GM12801 (cell line): ENCODE measurements around the gene FZD10.

Source experiments
- CTCF ChIP-seq: IDR thresholded peaks from one replicate; pipeline ENCODE4 v1.5.1; 2011; ENCODE audit warnings: control low read depth; ENCODE audit not compliant: insufficient read length; ENCODE audit errors: extremely low read depth

The FZD10 gene

GRCh38 chr12:130158754-130159059 lies 3.6 kb upstream of the FZD10 start:
- TF ChIP-seq CTCF = no peak

DNA sequence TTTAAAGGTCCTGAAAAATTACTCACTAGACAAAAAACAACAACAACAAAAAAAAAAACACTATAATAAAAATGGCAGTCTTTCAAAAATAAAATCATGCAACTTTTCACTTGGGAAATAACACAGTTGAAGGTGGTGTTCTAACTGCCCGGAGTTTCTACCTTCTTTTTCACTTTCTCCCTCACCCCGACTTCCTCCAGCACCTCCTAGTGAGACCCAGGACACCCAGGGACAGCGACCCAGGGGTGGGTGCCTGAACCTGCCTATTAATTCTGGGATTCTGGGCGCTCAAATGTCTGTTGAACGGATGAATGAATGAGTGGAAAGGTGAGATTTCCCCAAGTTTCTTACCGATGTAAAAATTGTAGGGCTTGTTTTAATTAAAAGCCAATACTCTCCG lies 2.0 kb upstream of the FZD10 start:
- TF ChIP-seq CTCF = no peak

DNA sequence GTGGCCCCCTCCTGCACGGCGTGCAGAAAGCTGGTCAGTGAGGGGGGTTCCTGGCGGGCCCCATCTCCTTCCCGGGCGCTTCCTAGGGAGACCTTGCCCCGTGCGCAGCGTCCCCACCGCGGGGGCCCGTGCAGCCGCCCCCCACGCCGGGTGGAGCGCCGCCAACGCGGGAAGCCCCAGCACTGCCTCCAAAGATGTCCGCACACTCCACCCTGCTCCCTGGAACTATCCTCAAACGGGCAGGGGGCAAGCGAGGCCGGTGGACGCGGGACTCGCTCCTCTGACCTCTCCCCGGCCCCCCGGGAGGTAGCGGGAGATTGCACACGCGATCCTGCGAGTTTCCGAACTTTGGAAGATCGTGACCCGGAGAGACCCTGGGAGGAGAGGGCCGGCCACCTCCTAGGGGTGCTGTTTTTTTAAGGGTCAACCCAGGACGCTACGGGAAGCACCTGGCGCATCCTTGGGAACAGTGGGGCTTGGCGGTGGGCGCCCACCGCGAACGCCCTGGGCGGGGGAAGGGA lies 1.5 kb upstream of the FZD10 start:
- TF ChIP-seq CTCF = no peak

- TF ChIP-seq CTCF = no peak
Observed at GRCh38 chr12:130161261-130162243, 712 bp upstream of the FZD10 start.

DNA sequence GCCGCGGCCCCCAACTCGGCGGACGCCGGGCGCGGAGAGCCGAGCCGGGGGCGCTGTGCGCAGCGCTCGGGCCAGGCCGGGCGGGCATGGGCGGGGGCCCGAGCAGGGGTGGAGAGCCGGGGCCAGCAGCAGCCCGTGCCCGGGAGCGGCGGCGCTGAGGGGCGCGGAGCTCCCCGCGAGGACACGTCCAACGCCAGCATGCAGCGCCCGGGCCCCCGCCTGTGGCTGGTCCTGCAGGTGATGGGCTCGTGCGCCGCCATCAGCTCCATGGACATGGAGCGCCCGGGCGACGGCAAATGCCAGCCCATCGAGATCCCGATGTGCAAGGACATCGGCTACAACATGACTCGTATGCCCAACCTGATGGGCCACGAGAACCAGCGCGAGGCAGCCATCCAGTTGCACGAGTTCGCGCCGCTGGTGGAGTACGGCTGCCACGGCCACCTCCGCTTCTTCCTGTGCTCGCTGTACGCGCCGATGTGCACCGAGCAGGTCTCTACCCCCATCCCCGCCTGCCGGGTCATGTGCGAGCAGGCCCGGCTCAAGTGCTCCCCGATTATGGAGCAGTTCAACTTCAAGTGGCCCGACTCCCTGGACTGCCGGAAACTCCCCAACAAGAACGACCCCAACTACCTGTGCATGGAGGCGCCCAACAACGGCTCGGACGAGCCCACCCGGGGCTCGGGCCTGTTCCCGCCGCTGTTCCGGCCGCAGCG lies 639 bp downstream of the FZD10 start:
- no peak for TF ChIP-seq CTCF

DNA sequence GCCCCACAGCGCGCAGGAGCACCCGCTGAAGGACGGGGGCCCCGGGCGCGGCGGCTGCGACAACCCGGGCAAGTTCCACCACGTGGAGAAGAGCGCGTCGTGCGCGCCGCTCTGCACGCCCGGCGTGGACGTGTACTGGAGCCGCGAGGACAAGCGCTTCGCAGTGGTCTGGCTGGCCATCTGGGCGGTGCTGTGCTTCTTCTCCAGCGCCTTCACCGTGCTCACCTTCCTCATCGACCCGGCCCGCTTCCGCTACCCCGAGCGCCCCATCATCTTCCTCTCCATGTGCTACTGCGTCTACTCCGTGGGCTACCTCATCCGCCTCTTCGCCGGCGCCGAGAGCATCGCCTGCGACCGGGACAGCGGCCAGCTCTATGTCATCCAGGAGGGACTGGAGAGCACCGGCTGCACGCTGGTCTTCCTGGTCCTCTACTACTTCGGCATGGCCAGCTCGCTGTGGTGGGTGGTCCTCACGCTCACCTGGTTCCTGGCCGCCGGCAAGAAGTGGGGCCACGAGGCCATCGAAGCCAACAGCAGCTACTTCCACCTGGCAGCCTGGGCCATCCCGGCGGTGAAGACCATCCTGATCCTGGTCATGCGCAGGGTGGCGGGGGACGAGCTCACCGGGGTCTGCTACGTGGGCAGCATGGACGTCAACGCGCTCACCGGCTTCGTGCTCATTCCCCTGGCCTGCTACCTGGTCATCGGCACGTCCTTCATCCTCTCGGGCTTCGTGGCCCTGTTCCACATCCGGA lies 1.4 kb downstream of the FZD10 start:
- TF ChIP-seq CTCF = no peak

DNA sequence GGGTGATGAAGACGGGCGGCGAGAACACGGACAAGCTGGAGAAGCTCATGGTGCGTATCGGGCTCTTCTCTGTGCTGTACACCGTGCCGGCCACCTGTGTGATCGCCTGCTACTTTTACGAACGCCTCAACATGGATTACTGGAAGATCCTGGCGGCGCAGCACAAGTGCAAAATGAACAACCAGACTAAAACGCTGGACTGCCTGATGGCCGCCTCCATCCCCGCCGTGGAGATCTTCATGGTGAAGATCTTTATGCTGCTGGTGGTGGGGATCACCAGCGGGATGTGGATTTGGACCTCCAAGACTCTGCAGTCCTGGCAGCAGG lies 1.9 kb downstream of the FZD10 start:
- no peak for TF ChIP-seq CTCF
